Chondrocyte (in vitro differentiated cells): ENCODE measurements around the gene THSD4. TPM values are rescaled to one million over a fixed set of nuclear protein-coding genes. Genes with fewer than 3 reads are reported as not detected.

Experiments used
- DNase-seq: peaks from one replicate; pipeline ENCODE4 v3.0.0; 2021; ENCODE audit warnings: mixed read lengths, low spot score
- H3K27ac Mint-ChIP-seq: one replicate; pipeline ENCODE4 v1.8.0; 2021; ENCODE audit warnings: mild to moderate bottlenecking, moderate library complexity, mixed read lengths; ENCODE audit not compliant: unreplicated experiment
- H3K27me3 Mint-ChIP-seq: 2 replicates; pipeline ENCODE4 v1.8.0; 2021; ENCODE audit warnings: low read depth, mixed read lengths
- H3K36me3 Mint-ChIP-seq: 2 replicates; pipeline ENCODE4 v1.8.0; 2021; ENCODE audit warnings: low read depth, mixed read lengths
- H3K4me1 Mint-ChIP-seq: 2 replicates; pipeline ENCODE4 v1.8.0; 2021; ENCODE audit warnings: low read depth, mild to moderate bottlenecking, mixed read lengths
- H3K4me3 Mint-ChIP-seq: one replicate; pipeline ENCODE4 v1.8.0; 2021; ENCODE audit warnings: mild to moderate bottlenecking, moderate library complexity, mixed read lengths; ENCODE audit not compliant: unreplicated experiment
- H3K9me3 Mint-ChIP-seq: 2 replicates; pipeline ENCODE4 v1.8.0; 2021; ENCODE audit warnings: low read depth, mixed read lengths
- total RNA-seq: library from RNA; stranded (reverse); gene quantifications from 3 replicates; pipeline ENCODE4 v1.2.1, GENCODE V29; 2021
- TF ChIP-seq, protein P1 (sequence below): fragments of 200-600 bp; sonication (generic); IDR thresholded peaks from 2 replicates; pipeline ENCODE4 v1.5.0; 2021; ENCODE audit warnings: antibody characterized with exemption, mild to moderate bottlenecking, moderate library complexity

The THSD4 gene
- total RNA-seq, 1 donor from 2014 or later, result 3.4 TPM

DNA sequence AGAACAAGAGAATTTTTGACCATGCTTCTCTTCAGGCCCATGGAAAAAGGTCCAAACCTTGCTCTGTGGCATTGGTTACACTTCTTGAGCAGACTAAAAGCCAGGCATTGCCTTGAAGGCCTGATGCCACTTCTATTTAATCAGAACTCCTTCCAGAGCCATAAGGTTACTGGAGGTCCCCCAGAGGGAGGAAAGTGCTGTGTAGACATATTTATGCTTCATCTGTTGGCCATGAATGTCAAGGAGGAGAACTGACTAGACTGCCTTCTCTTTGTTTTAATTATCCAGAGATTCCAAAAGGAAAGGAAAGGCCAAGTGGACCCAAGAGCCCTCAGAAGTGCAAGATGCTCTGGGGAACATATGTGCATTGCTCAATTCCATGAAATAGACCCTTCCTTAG, 402.5 kb downstream of the THSD4 start:
- Mint-ChIP-seq H3K4me3 (no peak overlapping the region), H3K4me1 (peaks cover 12% of the 10 kb centered on the region), H3K36me3 (no peaks in the 10 kb centered on the region), H3K27ac (no peak overlapping the region), H3K27me3 (no peaks in the 10 kb centered on the region), H3K9me3 (no peaks in the 10 kb centered on the region)
- no peak for DNase-seq
- TF ChIP-seq, protein P1, sequence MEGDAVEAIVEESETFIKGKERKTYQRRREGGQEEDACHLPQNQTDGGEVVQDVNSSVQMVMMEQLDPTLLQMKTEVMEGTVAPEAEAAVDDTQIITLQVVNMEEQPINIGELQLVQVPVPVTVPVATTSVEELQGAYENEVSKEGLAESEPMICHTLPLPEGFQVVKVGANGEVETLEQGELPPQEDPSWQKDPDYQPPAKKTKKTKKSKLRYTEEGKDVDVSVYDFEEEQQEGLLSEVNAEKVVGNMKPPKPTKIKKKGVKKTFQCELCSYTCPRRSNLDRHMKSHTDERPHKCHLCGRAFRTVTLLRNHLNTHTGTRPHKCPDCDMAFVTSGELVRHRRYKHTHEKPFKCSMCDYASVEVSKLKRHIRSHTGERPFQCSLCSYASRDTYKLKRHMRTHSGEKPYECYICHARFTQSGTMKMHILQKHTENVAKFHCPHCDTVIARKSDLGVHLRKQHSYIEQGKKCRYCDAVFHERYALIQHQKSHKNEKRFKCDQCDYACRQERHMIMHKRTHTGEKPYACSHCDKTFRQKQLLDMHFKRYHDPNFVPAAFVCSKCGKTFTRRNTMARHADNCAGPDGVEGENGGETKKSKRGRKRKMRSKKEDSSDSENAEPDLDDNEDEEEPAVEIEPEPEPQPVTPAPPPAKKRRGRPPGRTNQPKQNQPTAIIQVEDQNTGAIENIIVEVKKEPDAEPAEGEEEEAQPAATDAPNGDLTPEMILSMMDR, result no peak

DNA sequence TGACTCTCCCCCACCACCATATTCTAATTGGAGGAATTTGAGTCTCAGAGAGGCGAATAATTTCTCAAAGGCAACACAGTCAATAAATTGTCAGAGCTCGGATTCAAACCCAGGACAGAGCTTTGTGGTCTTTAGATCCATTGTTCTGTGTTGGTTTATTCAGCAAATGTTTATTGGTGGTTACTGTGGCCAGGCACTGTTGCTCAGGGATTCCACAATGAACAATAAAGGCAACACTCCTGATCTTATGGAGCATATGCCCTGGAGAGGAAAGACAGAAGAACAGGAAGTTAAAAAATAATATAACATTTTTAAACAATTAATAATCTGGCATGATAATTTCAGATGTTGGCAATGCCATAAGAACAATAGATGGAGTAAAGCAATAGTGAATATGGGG, 403.4 kb downstream of the THSD4 start:
- H3K36me3 Mint-ChIP-seq, result no peaks in the 10 kb centered on the region

DNA sequence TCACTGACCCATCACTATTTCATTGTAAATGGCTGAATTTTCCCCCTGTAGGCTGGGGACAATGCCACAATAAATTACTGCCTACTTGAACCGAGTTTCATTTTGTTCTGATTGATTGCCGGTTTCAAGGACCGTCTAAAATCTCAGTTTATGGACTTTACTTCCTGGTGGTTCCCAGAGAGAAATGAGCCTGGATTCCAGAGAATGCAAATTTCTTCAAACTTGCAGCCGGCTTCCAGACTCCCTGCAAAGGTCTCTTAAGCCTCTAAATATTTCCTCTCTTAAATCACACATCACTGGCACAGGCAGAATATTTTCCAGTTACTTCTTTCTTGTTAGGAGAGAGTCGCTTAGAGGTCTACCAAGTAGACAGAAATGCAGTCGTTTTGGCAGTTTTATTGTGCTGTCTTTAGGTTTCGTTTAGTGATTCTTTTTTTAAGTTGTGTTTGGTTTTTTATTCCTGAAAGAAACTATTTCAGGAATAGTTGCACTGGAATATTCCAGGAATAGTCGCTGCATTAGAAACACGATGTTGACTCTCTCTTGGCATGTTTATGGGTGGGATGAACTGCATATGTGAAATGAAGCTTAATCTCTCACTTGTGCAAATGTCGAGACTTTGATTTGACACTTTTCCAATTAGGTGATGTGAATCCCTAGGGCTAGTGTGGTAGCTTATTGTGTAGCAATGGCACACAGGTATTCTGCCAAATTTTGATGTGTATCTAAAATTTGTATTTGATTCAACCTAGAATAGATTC, 411.0 kb downstream of the THSD4 start:
- TF ChIP-seq, protein P1, result no peak
- H3K9me3 Mint-ChIP-seq, result no peaks in the 10 kb centered on the region
- no peaks in the 10 kb centered on the region for H3K36me3 Mint-ChIP-seq
- peak overlapping the region; percentile 1 for H3K4me3 Mint-ChIP-seq
- peaks cover 19% of the 10 kb centered on the region for H3K4me1 Mint-ChIP-seq
- DNase-seq, result no peak
- no peaks in the 10 kb centered on the region for H3K27me3 Mint-ChIP-seq
- peak overlapping the region; percentile 18 for H3K27ac Mint-ChIP-seq

More for the DNA sequence above, 403.4 kb downstream of the THSD4 start:
- H3K4me3 Mint-ChIP-seq, result no peak overlapping the region
- TF ChIP-seq, protein P1, result no peak
- no peaks in the 10 kb centered on the region for H3K9me3 Mint-ChIP-seq
- no peak for DNase-seq
- peaks cover 8% of the 10 kb centered on the region for H3K4me1 Mint-ChIP-seq
- H3K27me3 Mint-ChIP-seq, result no peaks in the 10 kb centered on the region
- no peak overlapping the region for H3K27ac Mint-ChIP-seq

DNA sequence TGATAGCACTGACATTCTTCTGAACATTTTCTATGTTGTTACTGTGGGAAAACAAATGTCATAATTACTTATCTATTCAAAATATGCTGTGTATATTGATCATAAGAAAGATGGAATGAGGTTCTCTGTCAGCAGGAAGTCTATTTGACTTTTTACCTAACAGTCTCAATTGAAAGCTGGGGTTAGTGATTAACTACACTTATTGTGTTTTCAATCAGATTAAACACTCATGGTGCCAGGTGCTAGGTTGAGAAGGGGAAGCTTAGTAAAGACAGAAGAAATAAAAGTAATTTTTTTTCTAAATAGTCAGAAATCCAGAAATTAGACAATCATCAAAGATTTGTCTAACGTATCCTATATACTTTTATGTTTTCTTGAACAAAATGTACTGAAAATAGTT, 414.1 kb downstream of the THSD4 start:
- Mint-ChIP-seq H3K9me3 (peaks cover 4% of the 10 kb centered on the region), H3K4me3 (no peak overlapping the region), H3K36me3 (no peaks in the 10 kb centered on the region), H3K27ac (no peak overlapping the region), H3K4me1 (peaks cover 19% of the 10 kb centered on the region), H3K27me3 (no peaks in the 10 kb centered on the region)
- TF ChIP-seq, protein P1, result no peak
- no peak for DNase-seq

DNA sequence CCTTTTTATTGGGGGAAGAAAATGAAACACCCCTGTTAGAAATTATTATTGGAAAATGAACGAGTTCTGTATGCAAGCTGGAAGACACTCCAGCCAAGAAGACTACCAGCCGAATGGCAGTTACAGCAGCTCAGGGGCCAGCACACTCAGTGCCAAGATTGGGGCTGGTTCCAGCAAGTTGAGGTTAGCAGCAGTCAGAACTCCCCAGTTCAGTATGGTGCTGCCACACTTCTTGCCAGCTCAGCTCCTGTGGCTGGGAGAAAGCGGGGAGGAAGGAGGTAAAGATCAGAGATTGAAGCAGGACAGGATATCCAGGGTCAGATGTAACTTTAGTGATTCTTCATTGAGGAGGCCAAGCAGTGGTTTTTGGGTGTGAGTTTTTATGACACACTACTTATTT, 414.8 kb downstream of the THSD4 start:
- no peak overlapping the region for H3K4me3 Mint-ChIP-seq
- H3K27ac Mint-ChIP-seq, result no peak overlapping the region
- no peak for DNase-seq
- no peaks in the 10 kb centered on the region for H3K27me3 Mint-ChIP-seq
- no peaks in the 10 kb centered on the region for H3K36me3 Mint-ChIP-seq
- TF ChIP-seq, protein P1, result no peak
- H3K4me1 Mint-ChIP-seq, result peaks cover 18% of the 10 kb centered on the region
- H3K9me3 Mint-ChIP-seq, result peaks cover 4% of the 10 kb centered on the region
